ENCODE results near the gene ZCCHC7. TPM values are rescaled to one million over a fixed set of nuclear protein-coding genes. Genes with fewer than 3 reads are reported as not detected.

The ZCCHC7 gene
- total RNA-seq, 2 donors from 2014 or later = 21.2 to 22.7 TPM

GRCh38 chr9:37198039-37198729 is 77.8 kb downstream of the ZCCHC7 start:
- Mint-ChIP-seq H3K27me3 (ENCODE audit: insufficient read depth) (no peaks in the 10 kb centered on the region), H3K36me3 (ENCODE audit: low read depth) (peaks cover 5% of the 10 kb centered on the region), H3K9me3 (peaks cover 2% of the 10 kb centered on the region), H3K4me1 (peaks cover 36% of the 10 kb centered on the region), H3K4me3 (no peak overlapping the region), H3K27ac (no peak overlapping the region)
- TF ChIP-seq CTCF (conservative IDR thresholded peaks at IDR 0.05) = no peak
- no peak for DNase-seq
- Histone ChIP-seq H3K27me3 (ENCODE audit: control insufficient read depth, insufficient read depth, low read length, poor library complexity, severe bottlenecking) (no peaks in the 10 kb centered on the region), H3K9me3 (ENCODE audit: control insufficient read depth, low read length) (peaks cover 5% of the 10 kb centered on the region), H3K4me3 (ENCODE audit: low read length) (no peak overlapping the region), H3K9ac (ENCODE audit: extremely low read depth, low read length, poor library complexity, severe bottlenecking) (no peak overlapping the region), H3K27ac (ENCODE audit: low read depth, low read length) (no peak overlapping the region), H3K36me3 (ENCODE audit: control insufficient read depth, insufficient read depth, low read length) (no peaks in the 10 kb centered on the region), H3K4me1 (ENCODE audit: control insufficient read depth, insufficient read depth, low read length) (peaks cover 14% of the 10 kb centered on the region)
- 78% methylated on average over 2 of the region's 2 CpGs; no CpG with 5 or more reads in 1 of the 2 experiments for WGBS, 2 experiments (ENCODE audit: insufficient coverage in 1 of 2, insufficient read length in 1 of 2)

GRCh38 chr9:37198831-37199230 is 78.5 kb downstream of the ZCCHC7 start:
- TF ChIP-seq CTCF (conservative IDR thresholded peaks at IDR 0.05) = no peak
- no peak overlapping the region for H3K9ac ChIP-seq (ENCODE audit: extremely low read depth, low read length, poor library complexity, severe bottlenecking)
- Mint-ChIP-seq H3K27ac (no peak overlapping the region), H3K9me3 (peaks cover 8% of the 10 kb centered on the region), H3K36me3 (ENCODE audit: low read depth) (peaks cover 11% of the 10 kb centered on the region), H3K4me1 (peaks cover 36% of the 10 kb centered on the region), H3K4me3 (no peak overlapping the region), H3K27me3 (ENCODE audit: insufficient read depth) (no peaks in the 10 kb centered on the region)
- H3K4me3 ChIP-seq (ENCODE audit: low read length) = no peak overlapping the region
- no peaks in the 10 kb centered on the region for H3K27me3 ChIP-seq (ENCODE audit: control insufficient read depth, insufficient read depth, low read length, poor library complexity, severe bottlenecking)
- H3K4me1 ChIP-seq (ENCODE audit: control insufficient read depth, insufficient read depth, low read length) = peaks cover 13% of the 10 kb centered on the region
- peaks cover 3% of the 10 kb centered on the region for H3K36me3 ChIP-seq (ENCODE audit: control insufficient read depth, insufficient read depth, low read length)
- H3K9me3 ChIP-seq (ENCODE audit: control insufficient read depth, low read length) = peaks cover 11% of the 10 kb centered on the region
- no peak overlapping the region for H3K27ac ChIP-seq (ENCODE audit: low read depth, low read length)
- WGBS, 2 experiments (ENCODE audit: insufficient coverage in 1 of 2, insufficient read length in 1 of 2) = 83 to 100% methylated on average over 1 of the region's 1 CpG
- DNase-seq = no peak

- H3K4me1 Mint-ChIP-seq = peaks cover 33% of the 10 kb centered on the region
- H3K27ac Mint-ChIP-seq = no peak overlapping the region
- H3K27ac ChIP-seq (ENCODE audit: low read depth, low read length) = no peak overlapping the region
- no peak overlapping the region for H3K4me3 ChIP-seq (ENCODE audit: low read length)
- H3K4me3 Mint-ChIP-seq = no peak overlapping the region
- no peak for TF ChIP-seq CTCF (conservative IDR thresholded peaks at IDR 0.05)
- H3K9ac ChIP-seq (ENCODE audit: extremely low read depth, low read length, poor library complexity, severe bottlenecking) = no peak overlapping the region
- peaks cover 13% of the 10 kb centered on the region for H3K9me3 Mint-ChIP-seq
- WGBS, 2 experiments (ENCODE audit: insufficient coverage in 1 of 2, insufficient read length in 1 of 2) = 80 to 93% methylated on average over 1 of the region's 1 CpG
- peaks cover 12% of the 10 kb centered on the region for H3K9me3 ChIP-seq (ENCODE audit: control insufficient read depth, low read length)
- peaks cover 3% of the 10 kb centered on the region for H3K36me3 ChIP-seq (ENCODE audit: control insufficient read depth, insufficient read depth, low read length)
- no peaks in the 10 kb centered on the region for H3K27me3 ChIP-seq (ENCODE audit: control insufficient read depth, insufficient read depth, low read length, poor library complexity, severe bottlenecking)
- peaks cover 13% of the 10 kb centered on the region for H3K4me1 ChIP-seq (ENCODE audit: control insufficient read depth, insufficient read depth, low read length)
- no peak for DNase-seq
- H3K27me3 Mint-ChIP-seq (ENCODE audit: insufficient read depth) = no peaks in the 10 kb centered on the region
- peaks cover 17% of the 10 kb centered on the region for H3K36me3 Mint-ChIP-seq (ENCODE audit: low read depth)
Measured at GRCh38 chr9:37200433-37201005, 80.1 kb downstream of the ZCCHC7 start.

Measured in endodermal cell (in vitro differentiated cells).